Measurements from ENCODE around the gene PTN. TPM values are rescaled to one million over a fixed set of nuclear protein-coding genes. Genes with fewer than 3 reads are reported as not detected.
A peak's percentile ranks its signal among the peaks of the same experiment; 100 is the strongest.

Gene PTN
- total RNA-seq, 2 experiments from 2014 or later: not detected

DNA sequence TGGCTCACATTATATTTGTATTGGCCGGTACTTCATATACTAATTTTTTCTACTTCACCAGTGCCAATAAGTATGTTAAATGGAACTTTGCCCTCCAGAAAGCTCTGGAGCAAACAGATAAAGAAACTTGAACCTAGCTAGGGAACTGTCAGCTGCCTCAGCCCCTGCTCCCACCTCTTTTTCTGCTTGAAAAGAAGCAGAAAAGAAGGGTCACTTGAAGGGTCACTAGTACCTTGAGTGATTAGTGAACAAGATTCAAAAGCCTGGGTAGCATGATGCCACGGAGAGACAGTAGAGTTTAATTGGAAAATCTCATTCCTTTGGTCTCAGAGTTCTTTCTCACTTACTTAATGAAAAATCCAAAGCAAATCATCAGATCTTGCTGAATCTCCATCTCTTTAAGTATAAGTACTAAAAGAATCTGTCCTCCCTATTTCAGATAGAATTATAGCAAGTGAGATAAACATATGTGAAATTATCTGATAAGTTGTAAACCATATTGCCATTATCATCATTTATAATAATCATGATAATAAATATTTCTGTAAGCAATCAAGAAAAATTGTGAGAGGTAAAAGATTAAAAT, 47.7 kb downstream of the PTN start:
- intact Hi-C loops (cut with micrococcal nuclease; ENCODE audit: unreplicated experiment): no loop called here
- no TSS peak for BruUV-seq (replicated peaks)
- no peak for TF ChIP-seq EZH2phosphoT487 (IDR thresholded peaks at IDR 0.05; ENCODE audit: borderline replicate concordance, low read depth, low read length)
- TF ChIP-seq, protein P1, sequence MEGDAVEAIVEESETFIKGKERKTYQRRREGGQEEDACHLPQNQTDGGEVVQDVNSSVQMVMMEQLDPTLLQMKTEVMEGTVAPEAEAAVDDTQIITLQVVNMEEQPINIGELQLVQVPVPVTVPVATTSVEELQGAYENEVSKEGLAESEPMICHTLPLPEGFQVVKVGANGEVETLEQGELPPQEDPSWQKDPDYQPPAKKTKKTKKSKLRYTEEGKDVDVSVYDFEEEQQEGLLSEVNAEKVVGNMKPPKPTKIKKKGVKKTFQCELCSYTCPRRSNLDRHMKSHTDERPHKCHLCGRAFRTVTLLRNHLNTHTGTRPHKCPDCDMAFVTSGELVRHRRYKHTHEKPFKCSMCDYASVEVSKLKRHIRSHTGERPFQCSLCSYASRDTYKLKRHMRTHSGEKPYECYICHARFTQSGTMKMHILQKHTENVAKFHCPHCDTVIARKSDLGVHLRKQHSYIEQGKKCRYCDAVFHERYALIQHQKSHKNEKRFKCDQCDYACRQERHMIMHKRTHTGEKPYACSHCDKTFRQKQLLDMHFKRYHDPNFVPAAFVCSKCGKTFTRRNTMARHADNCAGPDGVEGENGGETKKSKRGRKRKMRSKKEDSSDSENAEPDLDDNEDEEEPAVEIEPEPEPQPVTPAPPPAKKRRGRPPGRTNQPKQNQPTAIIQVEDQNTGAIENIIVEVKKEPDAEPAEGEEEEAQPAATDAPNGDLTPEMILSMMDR (conservative IDR thresholded peaks at IDR 0.05; ENCODE audit: low read length): no peak
- ChIA-PET CTCF (ENCODE audit: unreplicated experiment) (no interaction called here), POLR2A (no interaction called here)
- Histone ChIP-seq H3K27ac (ENCODE audit: low read depth, low read length, poor library complexity, severe bottlenecking) (no peak overlapping the region), H3K36me3 (ENCODE audit: insufficient read depth, low read length) (no peaks in the 10 kb centered on the region), H3K79me2 (ENCODE audit: insufficient read depth, low read depth, low read length) (no peaks in the 10 kb centered on the region), H4K20me1 (ENCODE audit: insufficient read depth, low read length) (no peaks in the 10 kb centered on the region), H3K4me3 (ENCODE audit: low read depth, low read length, poor library complexity, severe bottlenecking) (no peak overlapping the region), H3K4me1 (ENCODE audit: insufficient read depth, low read length, poor library complexity, severe bottlenecking) (no peaks in the 10 kb centered on the region), H3K4me2 (ENCODE audit: low read length) (no peak overlapping the region), H2AFZ (ENCODE audit: low read length) (no peak overlapping the region), H3K9me2 (ENCODE audit: insufficient read depth, low read length) (no peaks in the 10 kb centered on the region), H3K9me3 (ENCODE audit: low read length) (no peaks in the 10 kb centered on the region)
- no peak for DNase-seq (ENCODE audit: low spot score)

DNA sequence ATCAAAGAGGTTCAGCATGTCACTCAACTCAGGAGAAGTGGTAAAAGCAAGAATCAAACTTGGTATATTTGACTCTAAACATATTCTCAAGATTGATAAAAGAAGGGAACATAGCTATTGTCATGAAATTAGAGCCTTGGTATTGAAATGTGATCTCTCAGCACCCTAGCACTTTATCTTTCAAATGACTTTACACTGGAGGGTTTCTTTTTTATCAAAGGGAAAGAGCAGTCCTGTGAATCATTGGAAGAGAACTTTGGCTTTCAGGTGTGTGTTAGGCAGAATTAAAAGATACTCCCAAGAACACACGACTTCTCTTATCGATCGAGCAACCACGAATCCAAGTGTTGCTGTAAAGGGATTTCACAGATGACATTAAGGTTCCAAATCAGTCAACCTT, 54.4 kb downstream of the PTN start:
- no peak overlapping the region for H3K4me2 ChIP-seq (ENCODE audit: low read length)
- H3K36me3 ChIP-seq (ENCODE audit: insufficient read depth, low read length): no peaks in the 10 kb centered on the region
- no peak overlapping the region for H3K4me3 ChIP-seq (ENCODE audit: low read depth, low read length, poor library complexity, severe bottlenecking)
- ChIA-PET CTCF (ENCODE audit: unreplicated experiment) (no interaction called here), POLR2A (no interaction called here)
- H3K79me2 ChIP-seq (ENCODE audit: insufficient read depth, low read depth, low read length): no peaks in the 10 kb centered on the region
- no peaks in the 10 kb centered on the region for H3K9me3 ChIP-seq (ENCODE audit: low read length)
- no peaks in the 10 kb centered on the region for H4K20me1 ChIP-seq (ENCODE audit: insufficient read depth, low read length)
- no peaks in the 10 kb centered on the region for H3K4me1 ChIP-seq (ENCODE audit: insufficient read depth, low read length, poor library complexity, severe bottlenecking)
- no peak overlapping the region for H2AFZ ChIP-seq (ENCODE audit: low read length)
- intact Hi-C loops (cut with micrococcal nuclease; ENCODE audit: unreplicated experiment): no loop called here
- DNase-seq (ENCODE audit: low spot score): no peak
- no peaks in the 10 kb centered on the region for H3K9me2 ChIP-seq (ENCODE audit: insufficient read depth, low read length)
- BruUV-seq (replicated peaks): no TSS peak
- no peak for TF ChIP-seq EZH2phosphoT487 (IDR thresholded peaks at IDR 0.05; ENCODE audit: borderline replicate concordance, low read depth, low read length)
- TF ChIP-seq, protein P1 (conservative IDR thresholded peaks at IDR 0.05; ENCODE audit: low read length): no peak
- no peak overlapping the region for H3K27ac ChIP-seq (ENCODE audit: low read depth, low read length, poor library complexity, severe bottlenecking)

DNA sequence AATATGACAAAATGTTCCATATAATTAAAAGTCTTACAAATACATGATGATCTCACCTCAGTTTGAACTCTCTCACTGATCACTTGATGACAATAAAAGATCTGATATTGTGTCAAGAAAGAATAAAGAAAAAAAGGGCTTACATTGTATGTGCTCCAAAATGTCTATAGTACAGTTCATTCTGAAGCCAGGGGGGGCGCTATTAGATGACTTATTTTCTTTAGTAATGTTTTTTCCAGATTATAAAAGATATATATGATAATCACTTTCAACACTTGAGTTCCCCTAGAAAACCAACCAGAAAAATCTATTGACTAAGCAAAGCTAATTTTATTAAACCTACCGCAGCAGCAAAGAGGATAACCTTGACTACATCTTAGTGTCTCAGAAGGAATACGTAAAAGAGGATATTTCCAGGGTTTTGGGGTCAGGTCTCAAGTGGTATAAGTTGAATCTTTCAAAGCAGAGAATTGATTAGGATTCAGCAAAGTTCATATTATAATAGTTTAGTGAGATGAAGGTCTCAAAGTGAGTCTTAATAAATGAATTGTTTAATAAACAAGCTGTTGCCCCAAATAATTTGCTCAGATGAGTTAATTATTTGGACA, 55.8 kb downstream of the PTN start:
- no peak overlapping the region for H2AFZ ChIP-seq (ENCODE audit: low read length)
- no peaks in the 10 kb centered on the region for H4K20me1 ChIP-seq (ENCODE audit: insufficient read depth, low read length)
- no peak for DNase-seq (ENCODE audit: low spot score)
- no peaks in the 10 kb centered on the region for H3K36me3 ChIP-seq (ENCODE audit: insufficient read depth, low read length)
- intact Hi-C loops (cut with micrococcal nuclease; ENCODE audit: unreplicated experiment): no loop called here
- H3K4me2 ChIP-seq (ENCODE audit: low read length): no peak overlapping the region
- no peak overlapping the region for H3K4me3 ChIP-seq (ENCODE audit: low read depth, low read length, poor library complexity, severe bottlenecking)
- POLR2A ChIA-PET: no interaction called here
- no peaks in the 10 kb centered on the region for H3K79me2 ChIP-seq (ENCODE audit: insufficient read depth, low read depth, low read length)
- TF ChIP-seq, protein P1 (conservative IDR thresholded peaks at IDR 0.05; ENCODE audit: low read length): peak; percentile 74
- no peak for TF ChIP-seq EZH2phosphoT487 (IDR thresholded peaks at IDR 0.05; ENCODE audit: borderline replicate concordance, low read depth, low read length)
- no peaks in the 10 kb centered on the region for H3K9me2 ChIP-seq (ENCODE audit: insufficient read depth, low read length)
- H3K9me3 ChIP-seq (ENCODE audit: low read length): no peaks in the 10 kb centered on the region
- no peak overlapping the region for H3K27ac ChIP-seq (ENCODE audit: low read depth, low read length, poor library complexity, severe bottlenecking)
- H3K4me1 ChIP-seq (ENCODE audit: insufficient read depth, low read length, poor library complexity, severe bottlenecking): no peaks in the 10 kb centered on the region
- BruUV-seq (replicated peaks): no TSS peak
- CTCF ChIA-PET (ENCODE audit: unreplicated experiment): no interaction called here

Data from OCI-LY7 (cell line).